HG02798 (cell line): ENCODE data around the gene RPP14.
A peak's percentile ranks its signal among the peaks of the same experiment; 100 is the strongest.
"Not testable (repeated sequence)": the region's sequence is repeated elsewhere in the genome, so short reads cannot be mapped to it uniquely, and the experiment has no call there.

ENCODE experiments used
- ATAC-seq: cut with Tn5 transposase; IDR thresholded peaks from one replicate; pipeline ENCODE4 v1.9.1; 2021; ENCODE audit warnings: mild to moderate bottlenecking; ENCODE audit not compliant: unreplicated experiment, poor library complexity

RPP14 gene

DNA sequence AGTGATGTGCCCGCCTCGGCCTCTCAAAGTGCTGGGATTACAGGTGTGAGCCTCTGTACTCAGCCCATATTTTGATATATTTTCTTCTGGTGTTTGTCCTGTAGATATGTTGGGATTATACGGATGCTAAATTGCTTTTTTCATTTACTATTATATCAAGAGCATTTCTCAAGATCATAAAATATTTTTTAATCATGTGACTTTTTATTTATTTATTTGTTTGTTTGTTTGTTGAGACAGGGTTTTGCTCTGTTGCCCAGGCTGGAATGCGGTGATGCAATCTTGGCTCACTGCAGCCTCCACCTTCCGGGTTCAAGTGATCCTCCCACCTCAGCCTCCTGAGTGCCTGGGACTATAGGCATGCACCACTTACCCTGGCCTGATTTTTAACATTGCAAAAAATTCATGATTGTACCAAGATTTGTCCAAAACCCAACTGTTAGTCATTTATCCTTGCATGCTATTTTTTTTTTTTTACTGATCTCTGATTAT lies 23.9 kb downstream of the RPP14 start:
- no peak for ATAC-seq

DNA sequence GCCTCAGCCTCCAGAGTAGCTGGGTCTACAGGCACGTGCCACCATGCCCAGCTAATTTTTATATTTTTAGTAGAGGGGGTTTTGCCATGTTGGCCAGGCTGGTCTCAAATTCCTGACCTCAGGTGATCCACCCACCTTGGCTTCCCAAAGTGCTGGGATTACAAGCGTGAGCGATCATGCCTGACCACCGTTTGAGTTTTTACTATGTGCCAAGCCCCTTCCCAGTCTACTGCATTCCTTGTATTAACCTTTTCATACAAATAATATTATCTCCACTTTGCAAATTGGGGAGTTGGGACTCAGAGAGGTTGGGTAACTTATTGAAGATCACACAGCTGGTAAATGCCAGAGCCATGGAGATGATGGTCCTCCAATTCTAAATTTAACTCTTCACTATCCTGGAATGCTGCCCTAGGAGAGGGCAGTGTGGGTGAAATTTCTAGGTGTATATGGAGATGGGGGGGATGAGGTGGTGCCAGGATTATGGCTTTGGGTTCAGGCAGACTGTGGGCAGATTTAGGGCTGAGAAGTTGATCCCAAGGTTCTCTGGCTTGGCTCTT lies 25.6 kb downstream of the RPP14 start:
- no peak for ATAC-seq

DNA sequence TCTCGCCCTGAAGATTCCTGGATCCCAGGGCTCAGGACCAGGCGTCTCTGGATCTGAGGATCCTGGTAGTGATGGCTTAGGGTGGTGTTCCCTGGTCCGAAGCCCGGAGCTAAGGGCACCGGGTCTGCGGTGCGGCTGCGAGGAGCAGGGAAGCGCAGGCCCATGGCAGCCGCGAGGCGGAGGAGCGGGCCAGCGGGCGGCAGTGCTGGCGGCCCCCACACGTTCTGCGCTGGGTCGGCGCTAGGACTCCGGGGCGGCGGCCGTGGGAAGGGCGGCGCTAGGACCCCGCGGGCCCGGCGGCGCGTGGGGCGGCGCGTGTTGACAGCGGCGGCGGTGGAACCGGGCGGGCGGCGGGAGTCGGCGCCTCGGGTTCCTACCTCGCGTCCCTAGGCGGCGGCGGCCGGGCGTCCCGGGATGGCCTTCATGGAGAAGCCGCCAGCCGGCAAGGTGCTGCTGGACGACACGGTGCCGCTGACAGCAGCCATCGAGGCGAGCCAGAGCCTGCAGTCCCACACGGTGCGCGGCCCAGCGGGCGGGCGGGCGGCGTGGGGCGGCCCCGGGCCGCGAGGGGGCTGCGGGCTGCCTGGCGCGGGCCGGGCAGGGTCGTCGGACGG lies 26.6 kb downstream of the RPP14 start, which contains the start of gene PXK:
Gene PXK (plus strand): TSS at position 318 of the 614 bp plus-strand sequence. CDS start 97 bp downstream, at position 415.
- ATAC-seq: peak; percentile 95

DNA sequence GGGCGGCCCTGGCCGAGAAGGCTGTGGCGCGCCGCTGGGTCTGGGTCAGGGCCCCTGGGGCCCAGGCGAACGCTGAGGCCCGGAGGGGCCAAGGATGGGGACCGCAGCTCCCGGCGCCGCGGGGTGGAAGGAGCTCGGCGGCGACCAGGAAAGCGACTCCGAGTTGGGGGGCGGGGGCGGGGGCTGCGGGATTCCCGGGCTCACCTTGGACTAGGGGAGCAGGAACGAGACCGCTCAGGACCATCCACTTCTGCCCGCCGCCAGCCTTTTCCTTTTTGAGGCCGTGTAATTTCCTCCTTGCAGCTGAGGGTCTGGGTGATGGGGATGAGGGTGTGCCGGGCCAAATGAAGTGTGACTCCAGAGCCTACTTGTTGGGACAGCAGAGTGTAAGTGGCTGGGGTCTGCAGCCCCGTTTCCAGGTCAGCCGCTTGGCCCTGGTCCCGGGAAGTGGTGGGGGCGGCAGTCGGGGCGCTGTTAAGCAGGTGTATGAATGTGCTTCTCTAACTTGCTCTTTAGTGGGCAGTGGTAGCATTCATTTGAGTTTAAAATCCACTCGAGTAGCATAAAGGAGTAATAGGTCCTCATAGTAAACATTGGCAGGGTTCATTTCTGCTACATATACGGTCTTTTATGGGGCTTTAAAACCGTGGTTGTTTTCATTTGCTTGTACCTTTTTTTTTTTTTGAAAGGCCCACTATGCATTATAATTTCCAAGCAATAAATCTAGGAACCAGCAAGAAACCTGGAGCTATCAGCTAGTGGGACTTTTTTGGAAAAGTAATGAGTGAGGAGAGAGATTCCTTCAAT lies 27.4 kb downstream of the RPP14 start:
- ATAC-seq: peak; percentile 28

DNA sequence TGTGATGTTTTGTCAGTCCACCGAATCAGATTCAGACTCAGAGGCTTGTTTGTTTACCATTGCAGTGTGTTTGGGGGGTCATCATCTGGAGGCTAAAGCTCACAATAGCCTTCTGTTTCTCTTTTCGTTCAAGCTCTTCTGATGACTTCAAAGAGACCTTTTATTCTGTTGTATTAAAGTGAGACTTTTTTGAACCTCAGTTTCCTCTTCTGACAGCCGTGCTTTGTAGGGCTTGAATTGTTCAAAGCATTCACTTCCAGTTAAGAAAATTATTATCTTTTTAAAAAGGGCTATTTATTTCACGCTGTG lies 27.9 kb downstream of the RPP14 start:
- no peak for ATAC-seq

DNA sequence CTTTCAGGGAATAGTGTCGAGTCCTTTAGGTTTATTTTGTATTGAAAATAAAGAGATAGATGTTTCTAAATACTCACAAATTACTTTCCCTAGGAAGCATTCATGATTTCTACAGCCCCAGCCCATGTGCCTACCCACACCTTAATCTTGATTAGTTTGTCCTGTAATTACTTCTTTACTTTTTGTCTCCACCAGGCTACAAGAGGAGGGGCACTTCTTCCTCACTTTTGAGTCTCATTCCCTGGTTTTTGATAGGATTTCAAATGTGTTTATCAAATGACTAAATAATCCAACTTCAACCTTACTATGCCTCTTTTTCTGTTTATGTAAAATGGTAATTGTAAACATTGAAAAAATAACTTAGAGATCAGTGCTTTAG lies 28.4 kb downstream of the RPP14 start:
- no peak for ATAC-seq

DNA sequence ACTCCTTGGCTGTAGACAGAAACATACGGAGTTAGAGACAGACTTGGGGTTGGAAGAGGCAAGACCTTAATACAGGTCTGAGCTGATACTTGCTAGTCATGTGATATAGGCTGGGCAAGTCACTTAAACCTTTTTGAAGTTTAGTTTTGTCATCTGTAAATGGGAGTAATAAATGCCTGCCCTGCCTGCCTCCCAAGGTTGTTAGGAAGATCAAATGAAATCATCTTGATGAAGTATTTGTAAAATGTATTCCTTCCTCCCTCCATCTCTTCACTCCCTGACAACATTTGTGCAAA lies 29.6 kb downstream of the RPP14 start:
- ATAC-seq: no peak

DNA sequence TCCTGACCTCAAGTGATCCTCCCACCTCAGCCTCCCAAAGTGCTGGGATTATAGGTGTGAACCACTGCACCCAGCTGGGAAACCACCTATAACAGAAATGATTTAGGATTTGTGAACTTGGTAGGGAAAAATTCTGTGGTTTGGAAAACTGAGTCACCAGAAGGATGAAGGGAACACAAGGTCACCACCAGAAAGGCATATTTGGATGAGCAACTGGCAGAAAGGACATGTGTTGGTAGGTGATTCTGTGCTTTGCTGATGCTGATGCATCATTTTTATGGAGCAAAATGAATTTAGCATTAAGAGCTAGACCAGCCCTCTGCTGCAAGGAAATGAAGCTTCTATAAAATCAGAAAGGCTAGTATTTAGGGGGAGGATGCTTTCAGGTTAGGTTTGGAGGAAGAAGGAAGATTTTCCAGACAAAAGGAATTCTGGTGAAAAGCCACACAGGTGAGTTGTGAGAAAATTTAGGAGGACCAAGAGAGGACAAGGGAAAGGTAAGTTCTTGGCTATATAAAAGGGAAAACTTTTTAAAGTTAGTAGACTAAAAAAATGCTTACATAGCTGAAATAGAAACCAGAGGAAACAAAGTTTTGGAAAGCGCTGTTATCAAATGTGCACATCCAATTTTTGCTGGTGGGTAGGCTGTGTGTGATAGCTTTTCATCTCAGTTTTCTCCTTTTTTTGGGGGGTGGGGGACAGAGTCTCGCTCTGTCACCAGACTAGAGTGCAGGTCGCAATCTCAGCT lies 30.3 kb downstream of the RPP14 start:
- no peak for ATAC-seq

DNA sequence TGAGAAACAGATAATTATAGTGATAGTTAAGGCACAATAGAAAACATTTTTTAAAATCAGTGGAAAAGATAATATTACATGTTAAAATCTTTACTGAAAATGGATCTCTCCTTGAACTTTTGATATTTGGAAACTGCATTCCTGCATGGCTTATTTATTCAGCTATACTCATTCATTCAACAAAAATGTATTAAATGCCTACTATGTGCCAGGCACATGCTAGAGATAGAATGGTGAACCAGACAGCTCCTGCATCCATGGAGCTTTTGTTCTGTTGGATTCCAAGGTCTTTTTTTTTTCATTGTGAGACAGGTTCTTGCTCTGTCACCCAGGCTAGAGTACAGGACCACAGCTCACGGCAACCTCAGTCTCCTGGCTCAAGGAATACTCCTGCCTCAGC lies 31.1 kb downstream of the RPP14 start:
- ATAC-seq: no peak

DNA sequence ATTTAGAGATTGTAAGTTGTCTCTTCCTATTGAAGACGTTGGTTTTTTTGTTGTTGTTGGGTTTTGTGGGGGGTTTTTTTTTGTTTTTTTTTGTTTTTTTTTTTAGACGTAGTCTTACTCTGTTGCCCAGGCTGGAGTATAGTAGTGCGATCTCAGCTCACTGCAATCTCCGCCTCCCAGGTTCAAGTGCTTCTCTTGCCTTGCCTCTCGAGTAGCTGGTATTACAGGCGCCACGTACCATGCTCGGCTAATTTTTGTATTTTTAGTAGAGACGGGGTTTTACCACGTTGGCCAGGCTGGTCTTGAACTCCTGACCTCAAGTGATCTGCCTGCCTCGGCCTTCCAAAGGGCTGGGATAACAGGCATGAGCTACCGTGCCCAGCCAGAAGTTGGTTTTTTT lies 33.1 kb downstream of the RPP14 start:
- not testable (repeated sequence) for ATAC-seq

DNA sequence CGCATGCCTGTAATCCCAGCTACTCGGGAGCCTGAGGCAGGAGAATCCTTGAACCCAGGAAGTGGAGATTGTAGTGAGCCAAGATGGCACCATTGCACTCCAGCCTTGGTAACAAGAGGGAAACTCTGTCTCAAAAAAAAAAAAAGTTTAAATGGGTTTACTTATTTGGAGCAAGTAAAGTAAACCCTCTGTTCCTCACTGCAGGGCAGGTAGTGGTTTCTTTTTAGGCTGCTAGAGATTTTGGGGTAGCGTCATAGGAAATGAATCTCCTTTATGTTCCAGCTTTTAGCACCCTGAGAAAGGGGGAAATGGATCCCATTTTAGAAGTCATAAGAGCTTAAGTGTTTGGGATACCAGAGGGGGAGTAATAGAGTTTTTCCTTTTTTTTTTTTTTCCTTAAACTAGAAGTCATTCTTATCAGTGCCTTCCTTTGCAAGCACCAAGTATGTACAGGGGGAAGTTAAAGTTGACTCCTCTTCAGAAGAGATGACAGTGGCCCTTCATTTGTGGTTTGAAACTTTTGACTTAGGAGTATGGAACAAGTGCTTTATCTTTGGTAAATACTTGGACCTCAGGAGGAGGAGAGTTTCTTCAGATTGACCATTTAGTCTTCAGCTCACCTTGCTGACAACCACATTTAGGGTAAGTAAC lies 34.7 kb downstream of the RPP14 start:
- ATAC-seq: no peak

DNA sequence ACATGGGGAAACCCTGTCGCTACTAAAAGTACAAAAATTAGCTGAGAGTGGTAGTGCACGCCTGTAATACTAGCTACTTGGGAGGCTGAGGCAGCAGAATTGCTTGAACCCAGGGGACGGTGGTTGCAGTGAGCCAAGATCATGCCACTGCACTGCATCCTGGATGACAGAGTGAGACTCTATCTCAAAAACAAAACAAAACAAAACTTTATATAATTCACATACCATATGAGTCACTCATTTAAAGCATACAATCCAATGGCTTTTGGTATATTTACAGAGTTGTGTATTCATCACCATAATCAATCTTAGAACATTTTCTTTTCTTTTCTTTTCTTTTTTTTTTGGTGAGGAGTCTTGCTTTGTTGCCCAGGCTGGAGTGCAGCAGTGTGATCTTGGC lies 35.3 kb downstream of the RPP14 start:
- no peak for ATAC-seq

DNA sequence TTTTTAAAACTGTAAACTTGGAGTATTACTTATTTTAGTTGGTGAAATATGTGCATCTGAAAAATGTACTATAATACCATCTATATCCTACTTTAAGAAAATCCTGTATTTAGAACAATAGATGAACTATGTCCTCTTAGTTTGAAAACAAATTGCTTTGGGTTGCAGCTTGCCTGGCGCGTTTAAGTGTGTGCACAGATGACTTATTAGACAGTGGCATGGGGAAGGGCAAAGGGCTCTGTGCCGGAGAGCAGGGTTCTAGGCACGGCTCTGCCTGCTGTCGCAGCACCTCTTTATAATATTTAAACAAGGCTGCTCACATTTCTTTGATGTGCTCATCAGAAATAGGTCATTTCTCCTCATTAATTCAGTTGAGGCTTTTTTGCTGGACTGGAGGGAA lies 36.6 kb downstream of the RPP14 start:
- no peak for ATAC-seq

DNA sequence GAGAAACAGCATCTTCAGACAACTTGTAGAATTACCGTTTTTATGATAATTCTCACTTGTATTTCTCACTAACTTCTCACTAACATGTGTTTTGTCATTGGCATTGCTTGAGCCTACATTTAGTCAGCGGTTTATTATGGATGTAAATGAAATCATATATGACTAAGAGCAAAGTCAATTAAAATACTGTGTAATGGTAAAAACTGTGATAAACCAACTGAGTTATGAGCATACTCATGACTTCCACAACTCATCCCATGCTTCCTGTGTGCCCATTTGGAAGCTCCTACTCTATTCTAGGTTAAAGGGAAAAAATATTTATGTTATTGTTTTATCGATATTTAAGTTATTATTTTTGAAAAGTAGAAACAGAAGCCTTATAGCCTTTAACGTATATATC lies 39.4 kb downstream of the RPP14 start:
- no peak for ATAC-seq

DNA sequence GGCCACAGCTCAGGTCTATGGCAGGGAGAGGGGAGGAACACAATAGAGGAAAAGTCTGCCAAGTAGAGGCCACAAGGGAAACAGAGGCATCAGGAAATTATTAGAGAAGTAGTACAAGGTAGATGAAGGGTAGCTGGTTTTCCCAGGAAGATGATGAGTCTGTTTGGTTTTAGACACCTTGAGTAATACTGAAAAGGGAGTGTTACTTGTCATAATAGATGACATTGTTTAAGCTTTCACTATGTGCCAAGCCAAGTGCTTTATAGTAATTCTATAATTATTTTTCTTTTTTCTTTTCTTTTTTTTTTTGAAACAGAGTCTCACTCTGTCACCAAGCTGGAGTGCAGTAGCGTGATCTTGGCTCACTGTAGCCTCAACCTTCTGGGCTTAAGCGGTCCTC lies 40.3 kb downstream of the RPP14 start:
- ATAC-seq: no peak

DNA sequence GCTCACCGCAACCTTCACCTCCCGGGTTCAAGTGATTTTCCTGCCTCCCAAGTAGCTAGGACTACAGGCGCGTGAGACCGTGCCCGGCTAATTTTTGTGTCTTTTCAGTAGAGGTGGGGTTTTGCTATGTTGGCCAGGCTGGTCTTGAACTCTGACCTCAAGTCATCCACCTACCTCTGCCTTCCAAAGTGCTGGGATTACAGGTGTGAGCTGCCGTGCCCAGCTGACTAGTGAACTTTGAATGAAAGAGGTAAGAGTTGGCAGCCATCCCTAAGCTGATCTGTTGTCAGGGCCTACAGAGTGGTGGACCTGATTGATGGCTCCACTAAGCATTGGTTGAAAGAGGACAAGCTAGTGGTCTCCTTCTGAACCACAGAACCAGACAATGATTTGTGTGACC lies 41.9 kb downstream of the RPP14 start:
- ATAC-seq: no peak

DNA sequence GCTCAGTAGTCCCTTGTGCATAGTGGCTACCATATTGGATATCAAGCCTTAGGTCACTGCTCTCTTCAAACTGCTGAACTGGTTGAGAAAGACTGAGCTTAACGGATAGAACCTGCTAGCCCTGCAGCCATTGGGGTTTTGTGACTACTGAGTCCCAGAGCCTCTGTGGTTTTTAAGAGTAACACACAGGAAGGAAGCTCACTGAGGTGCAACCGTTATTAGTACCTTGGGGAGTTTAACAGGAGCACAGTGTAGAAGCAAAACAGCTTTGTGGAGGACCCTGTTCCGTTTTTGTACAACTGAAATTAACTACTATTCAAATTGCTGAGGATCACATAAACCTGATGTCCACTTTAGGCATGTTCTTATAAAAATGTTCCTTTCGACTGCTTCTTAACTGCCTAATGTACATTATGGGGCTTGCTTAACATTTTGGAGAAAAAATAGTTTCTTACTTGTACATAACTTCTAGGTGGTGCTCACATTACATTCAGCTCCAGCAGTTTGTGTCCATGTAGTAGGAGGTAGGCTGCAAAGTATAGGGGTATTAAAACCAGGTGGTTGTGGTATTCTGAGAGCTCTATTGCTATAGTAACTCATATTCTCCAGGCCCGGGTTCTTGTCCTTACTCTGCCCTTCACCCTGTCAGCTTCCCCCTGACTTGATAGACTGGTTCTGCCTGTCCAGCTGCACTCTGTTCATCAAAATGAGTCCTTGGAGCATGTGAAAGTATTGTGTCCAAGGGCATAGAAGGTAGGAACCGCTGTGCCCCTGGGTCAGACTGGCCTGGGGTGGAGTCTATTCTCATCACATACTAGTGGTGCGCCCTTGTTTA lies 44.0 kb downstream of the RPP14 start:
- peak; percentile 77 for ATAC-seq

DNA sequence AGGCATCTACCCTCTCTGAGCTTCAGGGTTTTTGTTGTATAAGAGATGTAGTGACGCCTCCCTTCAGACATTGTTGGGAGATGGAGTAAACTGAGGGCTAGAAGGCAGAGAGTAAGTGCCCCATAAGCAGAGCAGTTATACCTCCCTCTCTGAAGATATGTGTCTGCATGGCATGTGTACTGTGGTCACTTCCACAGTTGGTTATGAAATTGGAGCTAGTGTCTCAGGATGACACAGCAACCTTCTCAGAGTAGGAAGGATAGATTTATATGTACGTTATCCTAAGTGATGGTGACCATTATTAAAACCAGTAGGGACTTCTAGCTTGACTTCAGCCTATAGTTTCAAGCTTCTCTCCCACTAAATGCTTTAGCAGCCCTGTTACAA lies 44.6 kb downstream of the RPP14 start:
- ATAC-seq: no peak

DNA sequence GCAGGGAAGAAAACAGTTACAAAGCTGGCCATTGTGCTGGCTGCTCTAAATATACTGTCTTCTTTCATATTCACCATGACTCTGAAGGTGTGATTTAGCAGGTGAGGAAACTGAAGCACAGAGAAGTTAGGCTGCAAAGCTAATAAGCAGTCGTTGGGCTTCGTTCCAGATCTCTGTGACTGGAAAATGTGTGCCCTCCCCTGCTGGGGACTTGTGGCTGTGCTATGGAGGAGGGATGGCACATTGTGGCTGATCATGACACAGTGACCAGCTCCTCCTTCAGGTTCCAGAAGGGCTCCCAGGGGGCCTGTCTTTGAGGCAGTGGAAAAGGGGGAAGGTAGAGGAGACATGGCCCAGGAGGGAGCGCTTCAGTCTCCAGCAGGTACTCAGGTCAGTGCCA lies 45.9 kb downstream of the RPP14 start:
- ATAC-seq: peak; percentile 21

DNA sequence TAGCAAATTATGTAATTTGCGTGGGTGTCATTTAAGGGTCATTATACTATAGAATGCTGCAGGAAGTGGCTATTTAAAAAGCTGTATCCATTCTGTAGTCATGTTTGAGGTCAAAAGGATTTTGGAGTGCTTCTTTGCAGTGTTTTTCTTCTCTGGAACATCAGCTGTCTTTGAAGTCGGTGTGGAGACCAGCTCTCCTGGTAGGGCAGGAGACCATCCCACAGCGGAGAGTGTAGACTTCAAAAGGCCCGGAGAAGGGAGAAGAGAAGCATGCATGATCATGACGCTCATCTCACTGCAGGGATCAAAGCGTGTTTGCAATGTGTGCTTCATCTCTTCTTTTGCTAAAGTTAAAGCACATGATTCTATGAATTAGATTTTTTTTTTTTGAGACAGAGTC lies 46.6 kb downstream of the RPP14 start:
- ATAC-seq: no peak
